GM11168 (cell line): ENCODE results near the gene ATF5.
"Not testable (repeated sequence)": the region's sequence is repeated elsewhere in the genome, so short reads cannot be mapped to it uniquely, and the experiment has no call there.

Source experiments
- in situ Hi-C: fragments of 300-500 bp; cut with MboI; formaldehyde crosslinking; loops from one replicate; pipeline ENCODE4 v1.12.0; 2022; ENCODE audit warnings: low sequenced_read_pairs; ENCODE audit not compliant: unreplicated experiment

The ATF5 gene

DNA sequence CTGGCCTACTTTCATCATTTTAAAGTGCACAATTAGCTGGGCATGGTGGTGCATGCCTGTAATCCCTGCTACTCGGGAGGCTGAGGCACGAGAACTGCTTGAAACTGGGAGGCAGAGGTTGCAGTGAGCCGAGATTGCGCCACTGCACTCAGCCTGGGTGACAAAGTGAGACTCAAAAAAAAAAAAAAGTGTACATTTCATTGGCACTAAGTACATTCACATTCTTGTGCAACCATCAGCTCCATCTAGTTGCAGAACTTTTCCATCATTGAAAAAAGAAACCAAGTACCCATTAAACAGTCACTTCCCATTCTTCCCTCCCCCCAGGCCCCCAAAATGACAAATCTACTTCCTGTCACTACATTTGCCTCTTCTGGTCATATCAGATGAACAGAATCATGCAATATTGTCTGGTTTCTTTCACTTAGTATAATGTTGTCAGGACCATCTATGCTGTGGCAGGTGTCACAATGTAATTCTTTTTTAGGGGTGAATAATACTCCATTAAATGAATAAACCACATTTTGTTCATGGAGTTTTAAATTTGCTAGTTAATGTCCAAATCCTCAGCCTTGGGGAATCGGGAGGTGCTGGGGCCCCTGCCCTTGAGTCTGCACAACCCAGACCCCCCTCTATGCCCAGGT, 39.4 kb downstream of the ATF5 start:
- in situ Hi-C loops: no loop called here

DNA sequence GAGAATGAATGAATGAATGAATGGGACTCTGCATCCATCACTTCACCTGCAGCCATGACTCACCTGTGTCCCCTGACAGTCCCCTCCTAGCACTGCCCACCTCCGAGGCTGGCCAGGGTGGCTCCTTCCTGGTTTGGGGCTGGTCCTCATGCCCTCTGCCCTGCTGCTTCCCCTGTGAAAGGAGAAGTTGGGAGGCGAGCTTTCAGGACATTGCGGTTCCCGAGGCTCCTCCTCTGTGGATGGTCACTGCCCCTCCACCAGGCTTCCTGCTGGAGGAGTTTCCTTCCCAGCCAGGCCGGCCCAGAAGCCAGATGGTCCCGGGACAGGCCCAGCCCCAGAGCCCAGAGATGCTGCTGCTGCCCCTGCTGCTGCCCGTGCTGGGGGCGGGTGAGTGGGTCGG, 40.4 kb downstream of the ATF5 start:
- in situ Hi-C loops: not testable (repeated sequence)

DNA sequence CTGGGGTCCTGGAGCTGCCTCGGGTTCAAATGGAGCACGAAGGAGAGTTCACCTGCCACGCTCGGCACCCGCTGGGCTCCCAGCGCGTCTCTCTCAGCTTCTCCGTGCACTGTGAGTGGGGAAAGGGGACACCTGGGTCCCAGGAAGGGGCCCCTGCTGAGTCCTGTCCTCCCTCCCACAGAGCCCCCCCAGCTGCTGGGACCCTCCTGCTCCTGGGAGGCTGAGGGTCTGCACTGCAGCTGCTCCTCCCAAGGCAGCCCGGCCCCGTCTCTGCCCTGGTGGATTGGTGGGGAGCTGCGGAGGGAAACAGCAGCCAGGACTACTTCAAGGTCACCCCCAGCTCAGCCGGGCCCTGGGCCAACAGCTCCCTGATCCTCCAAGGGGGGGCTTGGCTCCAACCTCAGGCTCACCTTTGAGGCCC, 43.0 kb downstream of the ATF5 start:
- in situ Hi-C loops: no loop called here

DNA sequence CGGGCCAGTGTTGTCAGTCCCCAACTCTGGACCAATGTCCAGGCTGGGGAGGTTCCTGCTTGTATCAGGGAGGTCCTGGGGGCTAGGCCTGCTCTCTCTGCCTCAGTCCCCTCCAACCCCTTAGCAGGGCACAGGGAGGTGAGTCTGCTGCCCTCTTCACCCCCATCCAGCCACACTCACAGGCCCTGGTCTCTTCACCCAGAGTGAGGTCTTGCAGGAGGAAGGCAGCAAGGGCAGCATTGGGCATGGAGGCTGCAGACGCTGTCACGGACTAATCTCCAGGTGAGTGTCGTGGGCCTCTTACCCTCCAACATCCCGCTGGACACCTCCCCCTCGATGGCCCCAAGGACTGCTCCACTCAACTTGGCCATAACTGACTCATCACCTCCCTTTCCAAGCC, 43.8 kb downstream of the ATF5 start:
- in situ Hi-C loops: no loop called here

DNA sequence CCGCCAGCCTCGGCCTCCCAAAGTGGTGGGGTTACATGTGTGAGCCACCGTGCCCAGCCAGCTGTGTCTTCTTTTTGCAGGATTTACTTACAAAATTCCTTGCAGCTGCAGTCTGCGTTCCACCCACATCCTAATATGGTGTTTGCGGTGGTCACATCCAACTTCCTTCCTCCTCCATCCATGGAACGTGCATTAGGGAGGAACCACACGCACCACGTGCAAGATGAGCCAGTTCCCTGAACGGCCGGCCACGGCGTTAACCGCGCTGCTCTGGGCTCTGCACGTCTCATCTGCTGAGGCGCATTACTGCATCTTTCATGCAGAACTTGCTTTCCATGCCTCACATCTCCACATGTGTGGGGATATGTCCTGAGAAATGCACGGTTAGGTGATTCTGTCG, 45.0 kb downstream of the ATF5 start:
- in situ Hi-C loops: no loop called here

DNA sequence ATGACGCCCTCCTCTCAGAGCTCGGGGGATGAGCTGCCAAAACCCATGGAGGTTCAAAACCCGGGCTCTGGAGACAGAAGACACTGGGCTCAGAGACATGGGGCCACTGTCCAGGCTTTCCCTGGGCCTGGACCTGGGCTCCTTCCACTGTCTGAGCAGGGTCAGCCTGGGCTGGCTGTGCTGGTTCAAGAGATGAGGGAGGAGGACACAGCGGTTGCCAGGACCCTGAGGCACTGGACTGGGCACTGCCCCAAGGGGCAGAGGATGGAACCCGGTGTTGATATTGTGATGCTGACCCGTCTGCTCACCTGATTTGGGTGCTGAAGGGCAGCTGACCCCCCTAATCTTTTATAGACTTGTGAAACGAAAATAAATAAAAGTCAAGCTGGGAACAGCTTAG, 46.0 kb downstream of the ATF5 start:
- in situ Hi-C loops: no loop called here

DNA sequence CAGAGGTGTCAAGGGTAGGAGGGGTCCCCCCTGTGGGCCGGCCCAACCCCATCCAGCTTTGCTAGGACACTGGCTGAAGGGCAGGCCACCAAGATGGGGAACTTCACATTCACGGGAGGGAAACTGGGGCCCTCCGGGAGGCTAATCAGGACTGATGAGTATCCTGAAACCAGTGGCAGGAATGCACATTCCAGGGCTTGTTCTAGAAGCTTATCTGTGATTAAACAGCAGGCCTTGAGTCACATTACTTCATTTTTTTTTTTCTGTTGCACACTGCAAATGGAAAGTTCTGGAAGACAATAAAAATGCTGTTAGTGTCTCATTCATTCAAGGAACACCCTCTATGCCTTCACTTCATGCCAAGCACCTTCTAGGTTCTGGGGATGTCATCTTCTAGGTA, 47.5 kb downstream of the ATF5 start:
- in situ Hi-C loops: no loop called here

DNA sequence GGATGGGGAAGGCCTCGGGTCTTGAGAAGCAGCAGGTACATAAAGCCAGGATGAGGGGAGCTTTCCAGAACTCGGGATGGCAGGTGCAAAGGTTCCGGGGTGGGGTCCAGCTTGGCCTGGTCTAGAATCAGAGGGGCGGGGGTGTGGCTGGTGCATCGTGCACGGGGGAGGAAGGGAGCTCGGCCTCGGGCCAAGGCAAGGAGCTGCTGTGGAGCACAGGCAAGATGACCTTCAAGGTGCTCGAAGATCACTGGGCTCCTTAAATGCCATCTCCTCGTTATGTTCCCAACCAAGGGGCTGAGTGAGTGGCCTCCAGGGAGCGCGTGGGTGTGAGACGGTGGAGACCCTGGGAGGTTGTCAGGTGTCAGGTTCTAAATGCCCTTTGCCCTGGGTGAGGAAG, 48.1 kb downstream of the ATF5 start:
- in situ Hi-C loops: no loop called here

DNA sequence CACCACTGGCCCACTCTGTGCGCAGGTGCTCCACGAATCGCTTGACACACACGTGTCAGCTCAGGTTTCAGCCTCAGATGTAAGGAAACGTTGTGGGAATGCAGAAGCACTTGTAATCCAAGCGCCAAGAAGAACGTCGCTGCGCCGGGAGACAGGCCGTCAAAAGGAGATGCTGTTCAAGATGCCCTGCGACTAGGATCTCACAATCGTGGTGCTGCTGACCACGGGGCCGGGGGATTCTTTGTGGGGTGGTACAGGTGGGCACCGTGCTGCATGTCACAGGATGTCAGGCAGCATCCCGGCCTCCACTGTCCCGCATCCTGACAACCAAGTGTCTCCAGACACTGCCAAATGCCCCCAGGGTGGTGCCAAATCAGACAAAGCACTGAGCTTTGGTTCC, 48.9 kb downstream of the ATF5 start:
- in situ Hi-C loops: no loop called here

DNA sequence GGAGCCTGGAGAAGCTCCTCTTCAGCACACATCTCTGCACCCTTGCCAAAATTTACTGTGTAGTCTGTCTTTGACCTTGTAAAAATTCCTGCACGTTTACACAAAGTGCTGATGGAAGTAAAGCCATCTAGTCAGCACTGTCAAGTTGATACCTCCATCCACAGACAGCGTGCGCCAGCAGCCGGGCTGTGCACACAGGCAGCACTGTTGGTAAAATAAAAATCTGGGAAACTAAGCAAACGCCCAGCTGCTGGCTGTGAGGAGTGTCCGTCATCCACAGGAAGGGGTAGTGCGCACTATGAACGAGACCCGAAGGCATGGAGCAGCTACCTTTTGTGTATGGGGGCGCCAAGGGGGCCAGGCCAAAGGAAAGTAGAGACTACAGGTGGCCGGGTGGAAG, 49.3 kb downstream of the ATF5 start:
- in situ Hi-C loops: no loop called here

DNA sequence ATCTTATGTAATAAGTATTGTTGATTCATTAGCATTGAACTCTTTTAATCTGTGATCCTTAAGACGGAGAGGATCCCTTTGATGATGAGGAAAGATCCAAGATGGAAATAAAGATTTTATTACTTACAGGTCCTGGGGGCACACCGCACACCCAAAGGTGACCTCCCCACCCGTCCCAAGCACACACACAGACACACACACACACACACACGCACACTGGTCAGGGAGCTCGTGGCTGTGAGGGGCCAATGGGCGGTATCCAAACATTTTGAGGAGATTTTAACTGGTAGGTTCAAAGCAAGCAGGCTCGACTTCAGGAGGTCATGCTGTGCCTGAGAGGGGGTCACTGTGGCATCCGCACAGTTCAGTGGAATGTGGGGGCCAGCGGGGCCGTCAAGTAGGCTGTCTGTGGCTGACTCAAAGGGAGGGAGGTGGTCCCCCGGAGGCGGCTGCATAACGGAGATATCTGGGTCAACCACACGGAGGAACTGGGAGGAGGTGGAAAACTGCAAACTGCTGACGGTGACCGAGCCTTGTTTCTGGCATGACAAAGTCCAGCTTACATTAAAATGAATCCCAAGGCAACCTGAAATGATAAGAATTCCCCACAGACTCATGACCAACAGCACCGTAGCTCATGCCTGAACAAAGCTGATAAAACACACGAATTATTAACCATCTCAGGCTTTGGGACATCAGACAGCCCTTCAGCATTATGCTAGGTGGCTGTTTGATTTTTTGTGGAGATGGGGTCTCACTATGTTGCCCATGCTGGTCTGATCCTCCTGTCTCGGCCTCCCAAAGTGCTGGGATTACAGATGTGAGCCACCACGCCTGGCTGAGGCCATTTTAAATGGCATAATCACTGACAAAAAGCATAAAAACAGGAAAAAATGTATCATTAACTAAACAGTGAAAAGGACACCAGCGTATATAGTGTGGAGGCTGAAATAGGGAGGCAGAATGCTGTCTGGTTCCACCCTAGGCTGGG, 52.9 kb downstream of the ATF5 start:
- in situ Hi-C loops: loop anchor here (5.0 kb wide), 1 partner anchor 45 kb away; no protein-coding TSS in a partner anchor
